HG02623 (cell line): Measurements from ENCODE around the gene GPR162.
"Not testable (repeated sequence)": the region's sequence is repeated elsewhere in the genome, so short reads cannot be mapped to it uniquely, and the experiment has no call there.

Experiments used
- ATAC-seq: cut with Tn5 transposase; IDR thresholded peaks from one replicate; pipeline ENCODE4 v1.9.1; 2021; ENCODE audit warnings: moderate library complexity; ENCODE audit not compliant: unreplicated experiment

The GPR162 gene

GRCh38 chr12:6871052-6871957 is 49.7 kb downstream of the GPR162 start:
- no peak for ATAC-seq

GRCh38 chr12:6872073-6873048 is 50.7 kb downstream of the GPR162 start:
- ATAC-seq, result no peak

- ATAC-seq, result peak; percentile 69
Observed at GRCh38 chr12:6873094-6874014, 51.7 kb downstream of the GPR162 start, which contains the start of gene SPSB2. SPSB2 (minus strand) TSS chr12:6873303; CDS start chr12:6872901, 402 bp downstream.

GRCh38 chr12:6874015-6874368 is 52.4 kb downstream of the GPR162 start:
- not testable (repeated sequence) for ATAC-seq
